CD4-positive, alpha-beta T cell treated with Interleukin-10 for 1 hour (primary cell): ENCODE results near the gene APOE.
"Not testable (repeated sequence)": the region's sequence is repeated elsewhere in the genome, so short reads cannot be mapped to it uniquely, and the experiment has no call there.

Source experiments
- DNase-seq: peaks from one replicate; pipeline ENCODE4 v3.0.0-alpha.2; 2020

APOE gene

DNA sequence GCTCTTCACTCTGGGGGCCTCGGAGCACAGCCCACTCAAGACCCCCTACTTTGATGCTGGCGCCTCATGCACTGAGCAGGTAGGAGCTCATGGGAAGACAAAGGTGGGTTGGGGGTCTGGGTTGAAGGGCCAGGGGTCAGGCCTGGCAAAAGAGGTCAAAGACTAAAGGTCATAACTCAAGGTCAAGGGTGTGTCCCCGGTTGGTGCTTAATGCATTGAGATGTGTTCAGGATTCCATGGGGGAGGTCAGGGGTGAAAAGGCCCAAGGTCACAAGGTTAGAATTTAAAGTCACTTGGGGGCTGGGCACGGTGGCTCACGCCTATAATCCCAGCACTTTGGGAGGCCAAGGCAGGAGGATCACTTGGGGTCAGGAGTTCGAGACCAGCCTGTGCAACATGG lies 19.5 kb upstream of the APOE start:
- DNase-seq, result no peak

DNA sequence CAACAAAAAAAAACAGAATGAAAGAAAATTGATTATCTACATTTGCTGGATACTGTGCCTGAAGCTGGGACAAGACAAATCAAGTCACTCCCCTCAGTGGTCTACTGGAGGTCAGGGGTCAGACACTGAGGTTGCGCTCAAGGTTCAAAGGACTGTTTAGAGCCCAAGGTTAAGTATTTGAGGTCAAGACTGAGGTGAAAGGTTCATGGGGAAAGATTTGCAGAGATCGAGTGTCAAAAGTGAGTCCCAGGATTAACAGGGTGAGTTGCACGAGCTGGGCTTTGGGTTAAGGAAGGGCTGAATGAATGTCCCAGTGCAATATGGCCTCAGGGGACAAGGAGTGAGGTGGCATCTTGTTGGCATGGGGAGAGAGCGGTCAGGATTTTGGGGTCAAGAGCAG lies 17.9 kb upstream of the APOE start:
- no peak for DNase-seq

DNA sequence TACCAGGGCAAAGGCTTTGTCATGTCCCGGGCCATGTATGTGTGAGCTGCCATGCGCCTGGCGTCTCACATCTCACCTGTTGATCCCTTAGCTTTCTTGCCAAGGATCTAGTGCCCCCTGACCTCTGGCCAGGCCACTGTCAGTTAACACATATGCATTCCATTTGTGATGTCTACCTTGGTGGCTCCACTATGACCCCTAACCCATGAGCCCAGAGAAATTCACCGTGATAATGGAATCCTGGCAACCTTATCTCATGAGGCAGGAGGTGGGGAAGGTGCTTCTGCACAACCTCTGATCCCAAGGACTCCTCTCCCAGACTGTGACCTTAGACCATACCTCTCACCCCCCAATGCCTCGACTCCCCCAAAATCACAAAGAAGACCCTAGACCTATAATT lies 17.3 kb upstream of the APOE start:
- DNase-seq, result not testable (repeated sequence)

DNA sequence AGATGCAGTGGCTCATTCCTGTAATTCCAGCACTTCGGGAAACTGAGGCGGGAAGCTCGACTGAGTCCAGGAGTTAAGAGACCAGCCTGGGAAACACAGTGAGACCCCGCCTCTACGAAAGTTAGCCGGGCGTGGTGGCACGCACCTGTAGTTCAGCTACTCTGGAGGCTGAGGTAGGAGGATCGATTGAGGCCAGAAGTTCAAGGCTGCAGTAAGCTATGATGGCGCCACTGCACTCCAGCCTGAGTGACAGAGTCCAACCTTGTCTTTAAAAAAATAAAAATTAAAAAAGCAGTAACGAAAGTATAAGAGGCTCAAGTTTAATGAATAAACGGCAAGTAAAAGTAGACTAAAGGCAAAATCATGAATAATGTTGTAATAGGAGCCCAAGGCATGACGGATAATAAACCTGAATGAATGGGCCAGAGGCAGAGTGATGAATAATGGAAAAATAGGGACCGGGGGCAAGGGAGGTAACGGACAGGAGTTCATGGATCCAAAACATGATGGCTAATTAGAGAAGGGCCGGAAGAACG lies 15.7 kb upstream of the APOE start:
- no peak for DNase-seq

DNA sequence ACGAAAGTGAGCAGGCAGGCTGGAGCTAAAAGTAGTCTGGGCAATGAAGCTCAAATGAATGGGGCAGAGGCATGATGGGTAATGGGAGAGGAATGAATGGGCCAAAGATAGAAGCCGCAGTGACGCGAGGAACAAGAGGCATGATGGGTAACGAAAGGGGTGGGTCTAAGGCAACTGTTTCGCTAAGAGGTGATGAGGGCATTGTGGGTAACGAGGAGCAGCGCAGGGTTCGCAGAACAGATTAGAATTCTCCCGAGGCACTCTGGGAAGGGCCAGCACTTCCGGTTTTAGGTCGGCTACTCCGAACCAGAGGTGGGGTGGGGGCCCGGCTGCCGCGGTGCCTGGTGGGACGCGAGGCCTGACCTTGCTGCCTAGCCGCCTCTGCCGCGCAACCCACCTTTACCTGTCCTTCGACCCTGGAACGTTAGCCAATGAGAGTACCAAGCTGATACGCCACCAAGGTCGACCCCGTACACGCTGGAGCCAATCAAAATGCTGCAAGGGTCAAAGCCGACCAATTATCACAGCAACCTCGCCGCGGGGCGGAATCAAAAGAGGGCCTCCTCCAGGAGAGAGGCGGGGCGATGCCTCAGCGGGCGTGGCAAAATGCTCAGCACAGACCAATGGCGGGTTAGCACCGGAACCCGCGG lies 15.1 kb upstream of the APOE start:
- DNase-seq, result peak; percentile 100

DNA sequence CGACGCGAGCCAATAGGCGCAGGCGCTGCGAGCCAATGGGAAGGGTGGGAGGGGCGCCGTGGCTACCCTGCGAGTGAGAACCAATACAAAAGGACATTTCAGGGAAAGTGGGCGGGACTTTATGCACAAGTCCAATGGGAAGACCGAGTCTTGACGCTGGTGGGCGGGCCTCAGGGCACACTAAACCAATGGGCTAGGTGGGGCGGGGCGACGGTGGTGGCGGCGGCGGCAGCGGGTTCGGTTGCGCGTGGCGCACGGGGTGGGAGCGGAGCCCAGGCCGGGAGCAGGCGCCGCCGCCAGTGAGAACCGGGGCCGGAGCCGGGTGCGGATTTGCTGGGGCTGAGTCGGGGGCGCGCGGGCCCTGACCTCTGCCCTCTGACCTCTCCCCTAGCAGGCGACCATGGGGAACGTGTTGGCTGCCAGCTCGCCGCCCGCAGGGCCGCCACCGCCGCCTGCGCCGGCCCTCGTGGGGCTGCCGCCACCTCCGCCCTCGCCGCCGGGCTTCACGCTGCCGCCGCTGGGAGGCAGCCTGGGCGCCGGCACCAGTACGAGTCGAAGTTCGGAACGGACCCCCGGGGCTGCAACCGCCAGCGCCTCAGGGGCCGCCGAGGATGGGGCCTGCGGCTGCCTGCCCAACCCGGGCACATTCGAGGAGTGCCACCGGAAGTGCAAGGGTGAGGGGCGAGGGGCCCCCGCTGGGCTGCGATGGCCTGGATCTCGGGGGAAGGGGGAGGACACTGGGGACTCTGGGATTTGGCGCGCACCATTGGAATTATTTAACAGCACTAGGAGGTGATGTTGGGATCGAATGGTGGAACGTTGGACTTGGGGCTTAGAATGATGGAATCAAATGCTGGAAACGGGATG lies 14.3 kb upstream of the APOE start, which contains the start of gene TOMM40:
TSS of gene TOMM40 (plus strand) at position 239 of the 867 bp plus-strand sequence. CDS start at position 401, 162 bp downstream.
- no peak for DNase-seq

DNA sequence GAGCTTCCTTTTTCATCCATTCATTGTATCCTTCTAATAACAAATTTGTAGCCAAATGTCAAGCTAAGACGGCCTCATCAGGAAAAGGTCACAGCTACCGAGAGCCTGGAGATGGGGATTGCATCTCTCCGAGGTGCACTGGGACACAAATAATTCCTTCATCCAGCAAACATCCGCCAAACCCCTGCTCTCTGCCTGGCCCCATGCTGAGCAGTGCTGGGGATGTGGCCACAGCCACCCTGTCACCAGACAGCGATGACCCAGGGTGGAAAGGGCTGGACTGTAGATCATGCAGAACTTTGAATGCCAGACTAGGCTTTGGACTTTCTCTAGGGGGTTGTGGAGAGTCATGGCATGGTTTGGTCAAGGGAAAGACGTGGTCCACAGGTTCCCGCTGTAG lies 12.7 kb upstream of the APOE start:
- no peak for DNase-seq

DNA sequence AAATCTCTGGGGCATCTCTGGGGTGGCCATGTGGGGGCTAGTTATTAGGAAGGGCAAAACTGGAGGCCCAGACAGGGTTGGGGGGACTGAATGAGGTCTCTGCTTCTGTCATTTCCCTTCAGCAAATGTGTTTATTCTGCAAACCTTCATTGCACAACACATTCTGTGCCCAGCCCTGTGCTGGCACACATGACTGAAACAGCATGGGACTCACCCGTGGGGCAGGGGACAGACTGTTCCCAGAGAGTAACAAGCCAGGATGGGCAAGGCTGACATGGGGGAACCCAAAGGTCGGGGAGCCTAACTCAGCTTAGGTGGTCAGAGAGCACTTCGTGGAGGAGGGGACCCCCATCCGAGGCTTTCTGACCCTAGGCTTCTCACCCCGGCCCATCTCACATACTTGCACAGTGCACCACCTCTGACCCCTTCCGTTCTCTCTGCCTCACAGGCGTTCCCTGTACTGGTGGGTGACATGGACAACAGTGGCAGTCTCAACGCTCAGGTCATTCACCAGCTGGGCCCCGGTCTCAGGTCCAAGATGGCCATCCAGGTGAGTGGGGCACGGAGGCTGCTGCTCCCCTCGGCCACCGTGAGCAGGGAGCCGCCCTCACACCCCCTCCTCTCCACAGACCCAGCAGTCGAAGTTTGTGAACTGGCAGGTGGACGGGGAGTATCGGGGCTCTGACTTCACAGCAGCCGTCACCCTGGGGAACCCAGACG lies 12.1 kb upstream of the APOE start:
- no peak for DNase-seq

DNA sequence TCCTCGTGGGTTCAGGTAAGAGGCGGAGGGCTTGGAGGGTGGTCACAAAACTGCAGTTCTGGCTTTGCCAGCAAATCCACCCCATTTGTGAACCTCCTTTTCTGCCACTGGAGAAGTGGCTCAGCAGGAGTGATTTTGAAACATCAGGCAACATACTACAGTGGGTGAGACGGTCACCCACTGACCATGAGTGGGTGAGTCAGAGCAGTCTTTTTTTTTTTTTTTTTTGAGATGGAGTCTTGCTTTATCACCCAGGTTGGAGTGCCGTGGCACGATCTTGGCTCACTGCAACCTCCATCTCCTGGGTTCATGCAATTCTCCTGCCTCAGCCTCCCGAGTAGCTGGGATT lies 11.6 kb upstream of the APOE start:
- DNase-seq, result no peak

DNA sequence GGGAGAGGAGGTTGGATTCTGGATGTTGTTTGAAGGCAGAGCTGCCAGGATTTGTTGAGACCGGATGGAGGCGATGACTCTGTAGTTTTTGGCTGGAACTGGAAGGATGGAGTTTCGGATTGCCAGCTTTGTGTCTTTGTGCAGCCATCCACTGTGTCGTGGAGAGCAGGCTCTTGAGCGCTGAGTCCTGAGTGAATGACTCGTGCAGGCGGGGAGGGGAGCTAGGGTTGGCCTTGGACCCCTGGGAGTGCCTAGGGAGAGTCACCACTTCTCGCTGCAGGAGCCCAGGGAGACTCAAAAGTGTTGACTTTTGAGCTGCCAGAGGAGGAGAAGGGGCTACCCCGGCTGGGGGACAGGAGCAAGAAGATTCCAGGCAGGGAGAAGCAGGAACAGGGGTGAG lies 10.7 kb upstream of the APOE start:
- DNase-seq, result no peak

DNA sequence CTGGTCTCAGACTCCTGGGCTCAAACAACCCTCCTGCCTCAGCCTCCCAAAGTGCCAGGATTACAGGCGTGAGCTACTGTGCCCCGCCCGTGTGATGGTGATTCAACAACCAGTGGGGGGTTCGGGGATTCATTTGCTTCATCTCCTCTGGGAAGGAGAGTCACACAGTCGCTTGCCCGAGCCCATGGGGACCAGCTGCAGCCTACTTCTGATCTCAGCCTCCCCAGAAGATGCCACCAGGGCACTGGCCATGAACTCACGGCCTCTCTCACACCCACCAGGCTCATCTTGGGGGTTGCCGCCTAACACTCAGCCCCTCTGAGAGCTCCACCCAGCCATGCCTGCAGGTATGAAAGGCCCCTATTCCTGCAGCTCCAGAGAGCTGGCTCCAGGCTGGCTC lies 7.8 kb upstream of the APOE start:
- no peak for DNase-seq

DNA sequence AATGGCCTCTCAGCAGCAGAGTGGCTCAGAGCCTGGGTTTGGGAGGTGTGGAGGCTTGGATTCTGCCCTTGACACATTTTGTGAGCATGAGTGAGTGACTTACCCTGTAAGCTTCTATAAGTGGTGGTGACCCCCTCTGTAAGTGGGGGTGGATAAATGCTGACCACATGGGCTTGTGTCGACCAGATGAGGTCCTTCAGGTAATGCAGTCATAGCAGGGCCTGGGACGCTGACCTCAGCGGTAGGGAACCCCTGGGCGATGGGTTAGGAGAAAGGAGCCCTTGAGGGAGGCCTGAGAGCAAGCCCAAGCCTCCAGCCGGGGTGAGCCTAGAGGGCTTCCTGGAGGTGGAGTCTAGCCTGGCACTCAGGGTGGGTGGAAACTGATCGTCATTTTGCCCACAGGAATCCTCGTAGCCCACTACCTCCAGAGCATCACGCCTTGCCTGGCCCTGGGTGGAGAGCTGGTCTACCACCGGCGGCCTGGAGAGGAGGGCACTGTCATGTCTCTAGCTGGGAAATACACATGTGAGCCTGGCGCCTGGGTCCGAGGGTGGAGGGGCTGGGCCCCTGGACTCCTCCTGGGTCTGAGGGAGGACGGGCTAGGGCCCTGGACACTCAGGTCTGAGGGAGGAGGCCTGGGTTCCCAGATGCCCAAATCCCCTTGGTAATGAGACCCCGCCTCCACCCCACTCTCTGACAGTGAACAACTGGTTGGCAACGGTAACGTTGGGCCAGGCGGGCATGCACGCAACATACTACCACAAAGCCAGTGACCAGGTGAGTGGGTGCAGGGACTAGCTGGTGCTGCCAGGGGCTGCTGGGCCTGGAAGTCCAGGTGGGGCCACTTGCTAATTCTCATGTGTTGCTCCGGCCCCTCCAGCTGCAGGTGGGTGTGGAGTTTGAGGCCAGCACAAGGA lies 5.0 kb upstream of the APOE start:
- DNase-seq, result no peak

DNA sequence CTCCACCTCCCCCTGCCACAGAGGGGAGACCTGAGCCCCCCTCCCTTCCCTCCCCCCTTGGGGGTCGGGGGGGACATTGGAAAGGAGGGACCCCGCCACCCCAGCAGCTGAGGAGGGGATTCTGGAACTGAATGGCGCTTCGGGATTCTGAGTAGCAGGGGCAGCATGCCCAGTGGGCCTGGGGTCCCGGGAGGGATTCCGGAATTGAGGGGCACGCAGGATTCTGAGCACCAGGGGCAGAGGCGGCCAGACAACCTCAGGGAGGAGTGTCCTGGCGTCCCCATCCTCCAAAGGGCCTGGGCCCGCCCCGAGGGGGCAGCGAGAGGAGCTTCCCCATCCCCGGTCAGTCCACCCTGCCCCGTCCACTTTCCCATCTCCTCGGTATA lies 2.4 kb upstream of the APOE start:
- DNase-seq, result no peak

DNA sequence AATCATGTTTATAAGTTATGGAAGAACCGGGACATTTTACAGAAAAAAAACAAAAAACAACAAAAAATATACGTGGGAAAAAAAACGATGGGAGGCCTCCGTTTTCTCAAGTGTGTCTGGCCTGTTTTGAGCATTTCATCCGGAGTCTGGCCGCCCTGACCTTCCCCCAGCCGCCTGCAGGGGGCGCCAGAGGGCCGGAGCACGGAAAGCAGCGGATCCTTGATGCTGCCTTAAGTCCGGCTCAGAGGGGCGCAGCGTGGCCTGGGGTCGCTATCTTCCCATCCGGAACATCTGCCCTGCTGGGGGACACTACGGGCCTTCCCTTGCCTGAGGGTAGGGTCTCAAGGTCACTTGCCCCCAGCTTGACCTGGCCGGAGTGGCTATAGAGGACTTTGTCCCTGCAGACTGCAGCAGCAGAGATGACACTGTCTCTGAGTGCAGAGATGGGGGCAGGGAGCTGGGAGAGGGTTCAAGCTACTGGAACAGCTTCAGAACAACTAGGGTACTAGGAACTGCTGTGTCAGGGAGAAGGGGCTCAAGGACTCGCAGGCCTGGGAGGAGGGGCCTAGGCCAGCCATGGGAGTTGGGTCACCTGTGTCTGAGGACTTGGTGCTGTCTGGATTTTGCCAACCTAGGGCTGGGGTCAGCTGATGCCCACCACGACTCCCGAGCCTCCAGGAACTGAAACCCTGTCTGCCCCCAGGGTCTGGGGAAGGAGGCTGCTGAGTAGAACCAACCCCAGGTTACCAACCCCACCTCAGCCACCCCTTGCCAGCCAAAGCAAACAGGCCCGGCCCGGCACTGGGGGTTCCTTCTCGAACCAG lies 1.8 kb upstream of the APOE start:
- peak; percentile 74 for DNase-seq

DNA sequence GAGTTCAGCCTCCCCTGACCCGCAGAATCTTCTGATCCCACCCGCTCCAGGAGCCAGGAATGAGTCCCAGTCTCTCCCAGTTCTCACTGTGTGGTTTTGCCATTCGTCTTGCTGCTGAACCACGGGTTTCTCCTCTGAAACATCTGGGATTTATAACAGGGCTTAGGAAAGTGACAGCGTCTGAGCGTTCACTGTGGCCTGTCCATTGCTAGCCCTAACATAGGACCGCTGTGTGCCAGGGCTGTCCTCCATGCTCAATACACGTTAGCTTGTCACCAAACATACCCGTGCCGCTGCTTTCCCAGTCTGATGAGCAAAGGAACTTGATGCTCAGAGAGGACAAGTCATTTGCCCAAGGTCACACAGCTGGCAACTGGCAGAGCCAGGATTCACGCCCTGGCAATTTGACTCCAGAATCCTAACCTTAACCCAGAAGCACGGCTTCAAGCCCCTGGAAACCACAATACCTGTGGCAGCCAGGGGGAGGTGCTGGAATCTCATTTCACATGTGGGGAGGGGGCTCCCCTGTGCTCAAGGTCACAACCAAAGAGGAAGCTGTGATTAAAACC lies 1.1 kb upstream of the APOE start:
- no peak for DNase-seq

DNA sequence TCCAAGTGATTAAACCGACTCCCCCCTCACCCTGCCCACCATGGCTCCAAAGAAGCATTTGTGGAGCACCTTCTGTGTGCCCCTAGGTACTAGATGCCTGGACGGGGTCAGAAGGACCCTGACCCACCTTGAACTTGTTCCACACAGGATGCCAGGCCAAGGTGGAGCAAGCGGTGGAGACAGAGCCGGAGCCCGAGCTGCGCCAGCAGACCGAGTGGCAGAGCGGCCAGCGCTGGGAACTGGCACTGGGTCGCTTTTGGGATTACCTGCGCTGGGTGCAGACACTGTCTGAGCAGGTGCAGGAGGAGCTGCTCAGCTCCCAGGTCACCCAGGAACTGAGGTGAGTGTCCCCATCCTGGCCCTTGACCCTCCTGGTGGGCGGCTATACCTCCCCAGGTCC lies 2.0 kb downstream of the APOE start:
- DNase-seq, result no peak

DNA sequence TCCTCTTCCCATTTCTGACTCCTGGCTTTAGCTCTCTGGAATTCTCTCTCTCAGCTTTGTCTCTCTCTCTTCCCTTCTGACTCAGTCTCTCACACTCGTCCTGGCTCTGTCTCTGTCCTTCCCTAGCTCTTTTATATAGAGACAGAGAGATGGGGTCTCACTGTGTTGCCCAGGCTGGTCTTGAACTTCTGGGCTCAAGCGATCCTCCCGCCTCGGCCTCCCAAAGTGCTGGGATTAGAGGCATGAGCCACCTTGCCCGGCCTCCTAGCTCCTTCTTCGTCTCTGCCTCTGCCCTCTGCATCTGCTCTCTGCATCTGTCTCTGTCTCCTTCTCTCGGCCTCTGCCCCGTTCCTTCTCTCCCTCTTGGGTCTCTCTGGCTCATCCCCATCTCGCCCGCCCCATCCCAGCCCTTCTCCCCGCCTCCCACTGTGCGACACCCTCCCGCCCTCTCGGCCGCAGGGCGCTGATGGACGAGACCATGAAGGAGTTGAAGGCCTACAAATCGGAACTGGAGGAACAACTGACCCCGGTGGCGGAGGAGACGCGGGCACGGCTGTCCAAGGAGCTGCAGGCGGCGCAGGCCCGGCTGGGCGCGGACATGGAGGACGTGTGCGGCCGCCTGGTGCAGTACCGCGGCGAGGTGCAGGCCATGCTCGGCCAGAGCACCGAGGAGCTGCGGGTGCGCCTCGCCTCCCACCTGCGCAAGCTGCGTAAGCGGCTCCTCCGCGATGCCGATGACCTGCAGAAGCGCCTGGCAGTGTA lies 2.7 kb downstream of the APOE start:
- DNase-seq, result no peak

DNA sequence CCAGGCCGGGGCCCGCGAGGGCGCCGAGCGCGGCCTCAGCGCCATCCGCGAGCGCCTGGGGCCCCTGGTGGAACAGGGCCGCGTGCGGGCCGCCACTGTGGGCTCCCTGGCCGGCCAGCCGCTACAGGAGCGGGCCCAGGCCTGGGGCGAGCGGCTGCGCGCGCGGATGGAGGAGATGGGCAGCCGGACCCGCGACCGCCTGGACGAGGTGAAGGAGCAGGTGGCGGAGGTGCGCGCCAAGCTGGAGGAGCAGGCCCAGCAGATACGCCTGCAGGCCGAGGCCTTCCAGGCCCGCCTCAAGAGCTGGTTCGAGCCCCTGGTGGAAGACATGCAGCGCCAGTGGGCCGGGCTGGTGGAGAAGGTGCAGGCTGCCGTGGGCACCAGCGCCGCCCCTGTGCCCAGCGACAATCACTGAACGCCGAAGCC lies 3.3 kb downstream of the APOE start:
- DNase-seq, result no peak

DNA sequence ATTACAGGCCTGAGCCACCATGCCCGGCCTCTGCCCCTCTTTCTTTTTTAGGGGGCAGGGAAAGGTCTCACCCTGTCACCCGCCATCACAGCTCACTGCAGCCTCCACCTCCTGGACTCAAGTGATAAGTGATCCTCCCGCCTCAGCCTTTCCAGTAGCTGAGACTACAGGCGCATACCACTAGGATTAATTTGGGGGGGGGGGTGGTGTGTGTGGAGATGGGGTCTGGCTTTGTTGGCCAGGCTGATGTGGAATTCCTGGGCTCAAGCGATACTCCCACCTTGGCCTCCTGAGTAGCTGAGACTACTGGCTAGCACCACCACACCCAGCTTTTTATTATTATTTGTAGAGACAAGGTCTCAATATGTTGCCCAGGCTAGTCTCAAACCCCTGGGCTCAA lies 4.2 kb downstream of the APOE start:
- no peak for DNase-seq

DNA sequence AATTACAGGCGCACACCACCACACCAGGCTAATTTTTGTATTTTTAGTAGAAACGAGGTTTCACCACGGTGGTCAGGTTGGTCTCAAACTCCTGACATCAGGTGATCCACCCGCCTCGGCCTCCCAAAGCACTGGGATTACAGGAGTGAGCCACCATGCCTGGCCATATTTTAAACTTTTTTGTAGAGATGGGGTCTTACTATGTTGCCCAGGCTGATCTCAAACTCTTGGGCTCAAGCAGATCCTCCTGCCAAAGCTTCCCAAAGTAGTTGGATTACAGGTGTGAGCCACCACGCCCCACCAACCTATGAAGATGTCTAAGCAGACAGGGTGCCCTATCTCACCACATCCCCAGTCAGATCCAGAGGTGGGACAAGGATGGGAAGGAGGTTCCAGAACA lies 6.3 kb downstream of the APOE start:
- not testable (repeated sequence) for DNase-seq
